Peyer's patch (tissue), 4 donors: ENCODE data around the gene LDLRAD3. TPM values are rescaled to one million over a fixed set of nuclear protein-coding genes. Genes with fewer than 3 reads are reported as not detected.

Experiments used
- DNase-seq, 3 donors: peaks; one replicate each; pipeline ENCODE4 v3.0.0-alpha.2; 2017 to 2019
- H3K27ac ChIP-seq, 4 donors: fragments of 200-600 bp; sonication (generic); one replicate each; pipeline ENCODE4 v1.5.1; 2016 to 2019
- H3K27me3 ChIP-seq, 2 donors: fragments of 200-600 bp; sonication (generic); one replicate each; pipeline ENCODE4 v1.5.1; 2019
- H3K36me3 ChIP-seq, 3 donors: fragments of 200-600 bp; sonication (generic); one replicate each; pipeline ENCODE4 v1.5.1; 2016 to 2019
- H3K4me1 ChIP-seq, 4 donors: fragments of 200-600 bp; sonication (generic); one replicate each; pipeline ENCODE4 v1.5.1; 2016 to 2019
- H3K4me3 ChIP-seq, 4 donors: fragments of 200-600 bp; sonication (generic); 1 replicate in 3 of 4; 2 replicates in 1 of 4; pipeline ENCODE4 v1.5.1; 2016 to 2019; ENCODE audit warnings: mild to moderate bottlenecking in 1 of 4
- H3K9me3 ChIP-seq, 4 donors: fragments of 200-600 bp; sonication (generic); one replicate each; pipeline ENCODE4 v1.5.1; 2016 to 2019; ENCODE audit warnings: mild to moderate bottlenecking in 1 of 4
- CTCF ChIP-seq, 6 experiments: fragments of 450-650 bp in 4 of 6; fragments of 200-600 bp in 2 of 6; sonication (generic) in 1 of 6; IDR thresholded peaks; one replicate each; pipeline ENCODE4 v1.5.1; 2017 to 2019; ENCODE audit warnings: antibody characterized with exemption in 6 of 6, mild to moderate bottlenecking in 3 of 6, moderate library complexity in 1 of 6
- POLR2A ChIP-seq, 2 donors: fragments of 450-650 bp; IDR thresholded peaks; one replicate each; pipeline ENCODE4 v1.5.1; 2017; ENCODE audit warnings: antibody characterized with exemption in 2 of 2, mild to moderate bottlenecking in 2 of 2, moderate library complexity in 2 of 2
- total RNA-seq, 4 donors: library from RNA; depleted of rRNA; stranded (reverse); fragments of >200 nt; gene quantifications; one replicate each; pipeline ENCODE4 v1.1.0, GENCODE V29; 2016

Gene LDLRAD3
- total RNA-seq, 4 donors from 2014 or later = 1.2 to 14.0 (median 4.8) TPM

DNA sequence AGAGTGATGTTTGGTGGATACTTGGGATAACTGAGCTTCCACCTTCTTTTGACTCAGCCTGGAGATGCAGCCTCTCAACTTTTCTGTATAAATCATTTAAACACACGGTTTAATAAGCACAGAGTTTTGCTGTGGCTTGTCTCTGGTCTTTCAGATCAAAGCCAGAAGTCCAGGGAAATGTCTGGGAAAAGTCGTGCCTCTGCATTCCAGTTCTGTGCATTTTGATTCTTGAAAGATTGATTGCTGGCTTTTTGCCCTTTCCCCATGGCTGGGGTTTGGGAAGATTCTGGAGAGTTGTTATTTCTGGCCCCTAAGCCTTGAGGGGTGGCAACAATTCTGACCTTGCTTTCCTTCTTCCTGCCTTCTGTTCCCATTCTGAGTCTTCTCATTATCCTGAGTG, 191.2 kb downstream of the LDLRAD3 start:
- no peak overlapping the region for H3K4me3 ChIP-seq
- no peak for DNase-seq
- no peaks in the 10 kb centered on the region for H3K9me3 ChIP-seq
- no peaks in the 10 kb centered on the region for H3K4me1 ChIP-seq
- H3K27ac ChIP-seq = no peak overlapping the region
- H3K36me3 ChIP-seq = no peaks in the 10 kb centered on the region
- H3K27me3 ChIP-seq = no peaks in the 10 kb centered on the region
- TF ChIP-seq POLR2A (IDR thresholded peaks at IDR 0.05) (no peak), CTCF (IDR thresholded peaks at IDR 0.05) (no peak)

- TF ChIP-seq CTCF (IDR thresholded peaks at IDR 0.05) = no peak
- no peak for TF ChIP-seq POLR2A (IDR thresholded peaks at IDR 0.05)
- no peaks in the 10 kb centered on the region for H3K9me3 ChIP-seq
- H3K36me3 ChIP-seq = no peaks in the 10 kb centered on the region
- H3K4me3 ChIP-seq = no peak overlapping the region
- H3K27me3 ChIP-seq = no peaks in the 10 kb centered on the region
- H3K4me1 ChIP-seq = no peaks in the 10 kb centered on the region
- H3K27ac ChIP-seq = no peak overlapping the region
- DNase-seq = no peak
These were observed 195.9 kb downstream of the LDLRAD3 start for GRCh38 chr11:36139767-36140166.

GRCh38 chr11:36141196-36141953, 197.5 kb downstream of the LDLRAD3 start:
- no peaks in the 10 kb centered on the region for H3K36me3 ChIP-seq
- TF ChIP-seq CTCF (IDR thresholded peaks at IDR 0.05) = no peak
- TF ChIP-seq POLR2A (IDR thresholded peaks at IDR 0.05) = no peak
- no peaks in the 10 kb centered on the region for H3K4me1 ChIP-seq
- no peak for DNase-seq
- no peaks in the 10 kb centered on the region for H3K9me3 ChIP-seq
- H3K27me3 ChIP-seq = no peaks in the 10 kb centered on the region
- no peak overlapping the region for H3K27ac ChIP-seq
- no peak overlapping the region for H3K4me3 ChIP-seq

DNA sequence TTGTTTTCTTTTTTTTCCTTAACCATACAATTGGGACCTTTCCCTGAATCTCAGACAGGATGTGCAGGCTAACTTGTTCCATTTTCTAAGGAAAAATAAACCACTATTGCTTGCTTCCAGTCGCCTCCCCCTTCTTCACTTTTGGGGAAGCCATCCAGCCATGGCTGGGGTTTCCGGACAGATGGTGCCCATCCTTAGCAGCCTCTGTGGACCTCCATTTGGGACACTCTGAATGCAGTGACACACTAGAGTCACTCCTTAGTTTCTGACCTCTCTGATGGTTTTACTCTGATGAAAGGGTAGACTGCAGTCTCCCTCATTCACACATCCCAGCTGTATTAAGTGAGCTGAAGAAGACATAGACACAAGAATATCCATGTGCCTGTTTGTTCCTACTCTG, 198.1 kb downstream of the LDLRAD3 start:
- no peaks in the 10 kb centered on the region for H3K4me1 ChIP-seq
- no peaks in the 10 kb centered on the region for H3K27me3 ChIP-seq
- no peak for TF ChIP-seq POLR2A (IDR thresholded peaks at IDR 0.05)
- no peak for TF ChIP-seq CTCF (IDR thresholded peaks at IDR 0.05)
- no peaks in the 10 kb centered on the region for H3K36me3 ChIP-seq
- DNase-seq = no peak
- no peak overlapping the region for H3K4me3 ChIP-seq
- H3K27ac ChIP-seq = no peak overlapping the region
- H3K9me3 ChIP-seq = no peaks in the 10 kb centered on the region

DNA sequence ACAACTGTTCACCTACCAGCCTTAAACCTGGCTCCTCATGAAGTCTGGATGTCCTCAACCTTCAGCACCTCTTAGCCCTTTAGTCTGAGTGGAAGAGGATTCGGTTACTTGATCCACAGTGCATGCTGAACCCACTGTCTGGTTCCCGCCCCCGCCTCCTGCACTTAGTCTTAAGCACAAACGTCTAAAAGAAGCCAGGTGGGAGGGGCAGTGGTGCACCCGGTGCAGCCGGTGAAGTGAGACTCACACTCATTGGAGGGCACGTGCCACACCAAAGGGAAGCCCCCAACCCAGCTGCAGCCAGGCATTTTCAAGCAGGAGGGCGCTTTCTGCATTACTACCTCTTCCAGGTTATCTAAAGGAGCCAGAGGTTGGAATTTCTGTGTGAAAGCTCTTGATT, 198.6 kb downstream of the LDLRAD3 start:
- no peaks in the 10 kb centered on the region for H3K4me1 ChIP-seq
- H3K36me3 ChIP-seq = no peaks in the 10 kb centered on the region
- TF ChIP-seq CTCF (IDR thresholded peaks at IDR 0.05) (no peak), POLR2A (IDR thresholded peaks at IDR 0.05) (no peak)
- no peak for DNase-seq
- no peaks in the 10 kb centered on the region for H3K9me3 ChIP-seq
- no peak overlapping the region for H3K4me3 ChIP-seq
- H3K27me3 ChIP-seq = no peaks in the 10 kb centered on the region
- H3K27ac ChIP-seq = no peak overlapping the region
